ENCODE data around the gene MRPL52. TPM values are rescaled to one million over a fixed set of nuclear protein-coding genes. Genes with fewer than 3 reads are reported as not detected.
A peak's percentile ranks its signal among the peaks of the same experiment; 100 is the strongest.
"Not testable (repeated sequence)": the region's sequence is repeated elsewhere in the genome, so short reads cannot be mapped to it uniquely, and the experiment has no call there.

MRPL52 gene
- total RNA-seq, 2 donors from 2014 or later = 17.3 to 65.0 TPM

DNA sequence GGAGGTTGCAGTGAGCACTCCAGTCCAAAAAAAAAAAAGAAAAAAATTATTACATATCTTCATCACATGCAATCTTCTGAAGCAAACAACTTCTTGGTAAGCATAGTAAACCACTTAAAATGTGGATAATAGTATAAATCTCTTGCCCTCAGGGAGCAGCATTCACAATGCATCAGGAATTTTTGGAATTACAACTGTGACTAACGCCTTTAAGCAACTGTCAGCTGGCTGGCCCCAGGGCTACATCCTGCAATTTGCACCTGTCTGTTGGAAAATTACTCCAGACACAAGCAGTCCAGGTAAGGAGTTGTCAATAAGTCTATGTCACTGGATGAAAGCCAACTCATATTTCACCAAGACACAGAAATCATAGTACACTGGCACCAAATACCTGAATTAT lies 9.0 kb upstream of the MRPL52 start:
- ATAC-seq (ENCODE audit: insufficient number of reproducible peaks, low FRiP score, low read depth) (no peak), DNase-seq (ENCODE audit: low spot score) (no peak)
- Histone ChIP-seq H3K36me3 (no peaks in the 10 kb centered on the region), H3K27me3 (replicated peaks; ENCODE audit: insufficient read depth) (no peaks in the 10 kb centered on the region), H3K4me1 (ENCODE audit: control insufficient read depth in 1 of 2, low read depth in 2 of 2) (peaks cover 11 to 47% of the 10 kb centered on the region in 2 donors), H3K27ac (peak overlapping the region in 1 of 2 donors; percentile 90), H3K4me3 (no peak overlapping the region), H3K9me3 (no peaks in the 10 kb centered on the region)
- TF ChIP-seq, protein P1, sequence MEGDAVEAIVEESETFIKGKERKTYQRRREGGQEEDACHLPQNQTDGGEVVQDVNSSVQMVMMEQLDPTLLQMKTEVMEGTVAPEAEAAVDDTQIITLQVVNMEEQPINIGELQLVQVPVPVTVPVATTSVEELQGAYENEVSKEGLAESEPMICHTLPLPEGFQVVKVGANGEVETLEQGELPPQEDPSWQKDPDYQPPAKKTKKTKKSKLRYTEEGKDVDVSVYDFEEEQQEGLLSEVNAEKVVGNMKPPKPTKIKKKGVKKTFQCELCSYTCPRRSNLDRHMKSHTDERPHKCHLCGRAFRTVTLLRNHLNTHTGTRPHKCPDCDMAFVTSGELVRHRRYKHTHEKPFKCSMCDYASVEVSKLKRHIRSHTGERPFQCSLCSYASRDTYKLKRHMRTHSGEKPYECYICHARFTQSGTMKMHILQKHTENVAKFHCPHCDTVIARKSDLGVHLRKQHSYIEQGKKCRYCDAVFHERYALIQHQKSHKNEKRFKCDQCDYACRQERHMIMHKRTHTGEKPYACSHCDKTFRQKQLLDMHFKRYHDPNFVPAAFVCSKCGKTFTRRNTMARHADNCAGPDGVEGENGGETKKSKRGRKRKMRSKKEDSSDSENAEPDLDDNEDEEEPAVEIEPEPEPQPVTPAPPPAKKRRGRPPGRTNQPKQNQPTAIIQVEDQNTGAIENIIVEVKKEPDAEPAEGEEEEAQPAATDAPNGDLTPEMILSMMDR (IDR thresholded peaks at IDR 0.05) = no peak

DNA sequence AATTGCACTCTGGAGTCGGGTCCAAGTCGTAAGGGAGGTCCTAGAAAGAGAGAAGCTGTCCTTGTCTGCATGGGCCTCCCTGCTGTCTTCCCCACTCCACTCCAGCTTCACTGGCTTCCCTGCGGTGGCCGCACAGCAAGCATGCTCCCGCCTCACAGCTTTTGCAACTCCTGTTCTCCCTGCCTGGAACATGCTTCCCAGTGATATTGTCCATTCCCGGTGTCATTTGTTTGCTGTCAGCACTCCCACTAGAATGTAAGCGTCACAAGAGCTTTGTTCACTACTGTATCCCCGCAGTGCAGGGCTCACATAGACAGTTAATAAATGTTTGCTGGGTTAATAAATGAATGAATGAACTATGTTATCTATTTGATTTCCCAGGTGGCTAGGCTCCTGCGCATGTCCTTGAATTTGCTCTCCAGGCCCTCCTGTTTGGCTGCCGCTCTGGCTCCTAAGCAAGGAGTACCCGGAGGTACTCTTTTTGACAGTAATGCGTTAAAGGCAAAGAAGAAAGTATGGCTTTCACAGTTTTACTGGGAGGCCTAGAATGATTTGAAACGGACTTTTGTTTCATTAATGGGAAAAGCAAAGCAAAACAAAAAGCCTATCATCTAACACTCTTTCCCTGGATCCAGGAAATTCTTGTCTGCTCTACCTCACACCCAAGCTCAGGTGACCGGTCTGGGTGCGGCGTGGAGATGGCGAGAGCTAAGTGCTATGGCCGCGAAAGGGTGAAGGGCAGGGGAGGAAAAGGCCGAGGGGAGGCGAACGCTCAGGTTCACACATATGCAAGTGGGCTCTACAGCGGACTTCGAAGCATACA lies 8.3 kb upstream of the MRPL52 start:
- Histone ChIP-seq H3K27me3 (replicated peaks; ENCODE audit: insufficient read depth) (no peaks in the 10 kb centered on the region), H3K36me3 (no peaks in the 10 kb centered on the region), H3K4me1 (ENCODE audit: control insufficient read depth in 1 of 2, low read depth in 2 of 2) (peaks cover 11 to 47% of the 10 kb centered on the region in 2 donors), H3K27ac (peak overlapping the region in 1 of 2 donors; percentile 10), H3K9me3 (no peaks in the 10 kb centered on the region), H3K4me3 (no peak overlapping the region)
- DNase-seq (ENCODE audit: low spot score) (no peak), ATAC-seq (ENCODE audit: insufficient number of reproducible peaks, low FRiP score, low read depth) (no peak)
- TF ChIP-seq, protein P1 (IDR thresholded peaks at IDR 0.05) = no peak

DNA sequence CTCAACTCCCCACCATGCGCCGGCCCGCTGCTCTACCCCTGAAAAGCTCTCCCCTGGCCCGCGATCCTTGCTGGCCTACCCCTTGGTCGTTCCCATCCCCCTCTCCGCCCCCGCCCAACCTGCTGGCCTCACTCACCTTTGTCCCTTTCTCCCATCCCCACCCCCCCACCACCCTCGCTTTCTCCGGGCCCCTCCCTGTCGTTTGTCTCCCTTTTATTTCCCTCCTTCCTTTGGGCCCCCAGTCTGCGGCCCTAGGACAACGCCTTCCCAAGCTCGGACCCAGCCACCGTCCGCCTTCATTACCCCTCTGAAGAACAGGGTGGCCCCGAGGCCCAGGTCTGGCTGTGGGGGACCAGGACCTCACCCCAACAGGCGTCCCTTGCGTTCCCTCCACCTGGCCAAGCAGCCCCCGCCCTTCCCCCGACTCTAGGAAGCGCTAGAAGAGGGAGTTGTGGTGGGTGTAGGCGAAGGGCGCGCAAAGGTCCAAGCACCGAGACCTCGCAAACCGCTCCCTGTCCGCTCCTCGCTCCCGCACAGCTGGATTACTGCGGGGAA lies 7.6 kb upstream of the MRPL52 start:
- Histone ChIP-seq H3K4me3 (peak overlapping the region; percentile 72), H3K4me1 (ENCODE audit: control insufficient read depth in 1 of 2, low read depth in 2 of 2) (peaks cover 11 to 47% of the 10 kb centered on the region in 2 donors), H3K36me3 (no peaks in the 10 kb centered on the region), H3K9me3 (no peaks in the 10 kb centered on the region), H3K27ac (peak overlapping the region; percentile 60 to 66), H3K27me3 (replicated peaks; ENCODE audit: insufficient read depth) (no peaks in the 10 kb centered on the region)
- TF ChIP-seq, protein P1 (IDR thresholded peaks at IDR 0.05) = no peak
- ATAC-seq (ENCODE audit: insufficient number of reproducible peaks, low FRiP score, low read depth) (no peak), DNase-seq (ENCODE audit: low spot score) (no peak)

DNA sequence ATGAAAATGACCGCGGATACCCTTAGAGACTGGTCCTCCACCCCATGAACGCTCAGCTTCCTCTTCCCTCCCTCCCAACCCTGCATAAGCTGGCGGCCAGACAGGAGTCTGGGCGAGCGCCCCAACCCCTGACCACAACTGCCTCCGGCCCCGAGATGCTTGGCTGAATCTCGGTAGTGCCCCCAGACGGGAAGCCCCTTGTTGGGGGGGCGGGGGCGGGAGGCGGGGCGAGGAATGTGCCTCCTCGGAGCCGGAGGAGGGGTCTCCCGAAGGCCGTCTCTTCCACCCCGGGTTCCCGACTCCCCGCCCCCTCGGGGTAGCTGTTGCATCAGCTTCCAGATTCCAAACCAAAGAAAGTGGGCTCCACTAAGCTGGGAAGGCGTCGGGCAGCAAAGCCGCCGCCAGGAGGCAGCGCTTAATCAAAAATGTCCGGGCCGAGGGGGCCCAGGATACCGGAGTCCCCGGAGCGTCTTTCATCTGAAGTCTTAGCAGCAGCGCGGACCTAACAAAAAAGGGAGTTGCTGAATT lies 7.1 kb upstream of the MRPL52 start:
- Histone ChIP-seq H3K27me3 (replicated peaks; ENCODE audit: insufficient read depth) (no peaks in the 10 kb centered on the region), H3K4me1 (ENCODE audit: control insufficient read depth in 1 of 2, low read depth in 2 of 2) (peaks cover 11 to 45% of the 10 kb centered on the region in 2 donors), H3K9me3 (no peaks in the 10 kb centered on the region), H3K4me3 (peak overlapping the region; percentile 72), H3K27ac (peak overlapping the region; percentile 60 to 66), H3K36me3 (no peaks in the 10 kb centered on the region)
- DNase-seq (ENCODE audit: low spot score) = no peak
- TF ChIP-seq, protein P1 (IDR thresholded peaks at IDR 0.05) = peak; percentile 83
- ATAC-seq (ENCODE audit: insufficient number of reproducible peaks, low FRiP score, low read depth) = peak; percentile 38

DNA sequence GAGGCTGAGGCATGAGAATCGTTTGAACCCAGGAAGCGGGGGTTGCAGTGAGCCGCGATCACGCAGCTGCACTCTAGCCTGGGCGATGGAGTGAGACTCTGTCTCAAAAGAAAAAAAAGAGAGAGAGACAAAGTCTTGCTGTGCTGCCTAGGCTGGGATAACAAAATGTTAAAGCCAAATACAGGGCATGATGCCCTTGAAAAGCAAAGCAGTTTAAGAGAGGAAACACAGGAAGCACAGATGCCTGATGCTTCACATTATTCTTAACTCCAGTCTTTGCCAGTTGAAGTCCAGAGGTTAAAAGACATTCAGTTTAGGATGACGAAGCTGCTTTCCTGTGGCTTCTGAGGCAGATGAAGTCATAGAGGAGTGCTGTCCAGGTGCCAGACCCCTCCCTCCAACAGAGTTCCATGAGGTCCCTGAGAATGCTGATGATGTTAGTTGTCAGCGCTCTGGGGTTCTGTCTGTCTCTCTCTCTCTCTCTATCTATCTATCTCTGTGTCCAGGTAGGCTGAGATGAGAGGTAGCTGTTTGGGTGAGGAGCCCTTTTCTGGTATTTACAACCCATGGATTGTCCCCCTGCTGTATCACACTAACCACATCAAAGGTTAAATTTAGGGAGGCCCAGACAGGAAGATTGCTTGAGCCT lies 4.9 kb upstream of the MRPL52 start:
- TF ChIP-seq, protein P1 (IDR thresholded peaks at IDR 0.05) = no peak
- ATAC-seq (ENCODE audit: insufficient number of reproducible peaks, low FRiP score, low read depth) = no peak
- H3K36me3 ChIP-seq = no peaks in the 10 kb centered on the region
- no peaks in the 10 kb centered on the region for H3K27me3 ChIP-seq (replicated peaks; ENCODE audit: insufficient read depth)
- H3K27ac ChIP-seq = no peak overlapping the region
- H3K4me3 ChIP-seq = no peak overlapping the region
- H3K4me1 ChIP-seq (ENCODE audit: control insufficient read depth in 1 of 2, low read depth in 2 of 2) = peaks cover 3 to 27% of the 10 kb centered on the region in 2 donors
- DNase-seq (ENCODE audit: low spot score) = no peak
- no peaks in the 10 kb centered on the region for H3K9me3 ChIP-seq

DNA sequence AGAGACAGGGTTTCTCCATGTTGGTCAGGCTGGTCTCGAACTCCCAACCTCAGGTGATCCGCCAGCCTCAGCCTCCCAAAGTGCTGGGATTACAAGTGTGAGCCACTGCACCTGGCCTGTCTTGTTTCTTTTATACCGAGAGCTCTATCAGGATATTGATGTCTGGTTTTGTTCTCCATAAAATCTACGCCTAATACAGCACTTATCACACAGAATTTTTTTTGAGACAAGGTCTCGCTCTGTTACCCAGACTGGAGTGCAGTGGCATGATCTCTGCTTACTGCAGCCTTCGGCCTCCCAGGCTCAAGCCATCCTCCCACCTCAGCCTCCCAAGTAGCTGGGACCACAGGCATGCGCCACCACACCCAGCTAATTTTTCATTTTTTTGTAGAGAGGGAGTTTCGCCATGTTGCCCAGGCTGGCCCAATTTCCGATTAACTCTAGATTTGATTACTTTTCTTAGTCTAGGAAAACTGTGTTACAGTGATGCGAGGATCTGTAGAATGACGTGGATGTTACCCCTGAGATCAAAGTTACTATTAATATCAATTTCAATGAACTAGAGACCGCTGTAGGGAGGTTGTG lies 519 bp upstream of the MRPL52 start:
- H3K27me3 ChIP-seq (replicated peaks; ENCODE audit: insufficient read depth); DNase-seq (ENCODE audit: low spot score); ATAC-seq (ENCODE audit: insufficient number of reproducible peaks, low FRiP score, low read depth); H3K9me3 ChIP-seq; H3K36me3 ChIP-seq: not testable (repeated sequence)
- Histone ChIP-seq H3K4me3 (peak overlapping the region; percentile 92), H3K27ac (peak overlapping the region; percentile 60 to 70), H3K4me1 (ENCODE audit: control insufficient read depth in 1 of 2, low read depth in 2 of 2) (peaks cover 10 to 19% of the 10 kb centered on the region in 2 donors)

Data from thoracic aorta (tissue), 2 donors.